ENCODE measurements around the gene NCKAP5. TPM values are rescaled to one million over a fixed set of nuclear protein-coding genes. Genes with fewer than 3 reads are reported as not detected.

Gene NCKAP5
- total RNA-seq, 2 experiments from 2014 or later = not detected

DNA sequence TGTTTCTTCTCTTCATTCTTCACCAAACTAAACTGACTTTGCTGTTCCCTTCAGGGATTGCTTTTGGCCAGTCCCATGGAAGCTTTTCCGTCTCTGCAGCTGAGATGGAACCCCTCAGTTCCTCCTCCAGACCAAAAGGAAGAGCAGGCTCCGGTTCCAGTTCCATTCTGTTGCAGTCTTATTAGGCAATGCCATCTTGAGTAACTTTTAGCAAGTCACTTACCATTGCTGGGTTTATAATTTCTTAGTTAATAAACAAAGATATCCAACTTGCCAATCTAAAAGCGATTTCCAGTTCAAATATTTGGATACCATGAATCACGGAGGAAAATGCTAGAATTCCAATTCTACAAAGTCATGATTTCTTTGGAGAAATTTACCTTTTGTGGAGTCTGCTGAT, 684.0 kb downstream of the NCKAP5 start:
- Mint-ChIP-seq H3K9me3 (peaks cover 3% of the 10 kb centered on the region), H3K4me3 (no peak overlapping the region), H3K4me1 (no peaks in the 10 kb centered on the region), H3K27ac (no peak overlapping the region), H3K36me3 (no peaks in the 10 kb centered on the region), H3K27me3 (no peaks in the 10 kb centered on the region)
- POLR2A ChIA-PET = no interaction called here
- ATAC-seq (ENCODE audit: low read depth) (no peak), DNase-seq (no peak)

- Mint-ChIP-seq H3K9me3 (peaks cover 4% of the 10 kb centered on the region), H3K4me1 (no peaks in the 10 kb centered on the region), H3K27ac (no peak overlapping the region), H3K36me3 (no peaks in the 10 kb centered on the region), H3K4me3 (no peak overlapping the region), H3K27me3 (no peaks in the 10 kb centered on the region)
- POLR2A ChIA-PET = no interaction called here
- DNase-seq (no peak), ATAC-seq (ENCODE audit: low read depth) (no peak)
These were observed 684.8 kb downstream of the NCKAP5 start for GRCh38 chr2:132883430-132883829.

GRCh38 chr2:132881546-132881945, 686.7 kb downstream of the NCKAP5 start:
- ATAC-seq (ENCODE audit: low read depth) (no peak), DNase-seq (no peak)
- Mint-ChIP-seq H3K9me3 (peaks cover 1% of the 10 kb centered on the region), H3K4me1 (no peaks in the 10 kb centered on the region), H3K27me3 (no peaks in the 10 kb centered on the region), H3K27ac (no peak overlapping the region), H3K36me3 (no peaks in the 10 kb centered on the region), H3K4me3 (no peak overlapping the region)
- POLR2A ChIA-PET = no interaction called here

DNA sequence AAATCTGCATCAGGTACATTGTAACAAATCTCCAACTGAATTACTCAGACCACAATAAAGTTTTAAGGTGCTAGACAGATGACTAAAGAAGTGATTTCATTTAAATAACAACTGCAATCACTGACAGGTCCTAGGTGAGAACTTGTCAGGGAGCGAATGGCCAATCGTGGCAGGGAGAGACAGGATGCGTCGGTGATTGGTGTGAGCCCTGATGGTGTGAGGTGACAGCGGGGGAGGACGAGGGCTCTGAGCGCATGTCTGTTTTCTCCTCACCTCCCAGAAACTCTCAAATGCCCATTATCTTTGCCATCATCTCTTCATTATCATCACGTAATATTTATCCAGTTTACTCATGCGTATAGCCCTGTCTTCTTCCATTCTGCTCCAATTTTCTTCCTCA, 690.3 kb downstream of the NCKAP5 start:
- POLR2A ChIA-PET = no interaction called here
- Mint-ChIP-seq H3K27me3 (no peaks in the 10 kb centered on the region), H3K4me3 (no peak overlapping the region), H3K36me3 (no peaks in the 10 kb centered on the region), H3K9me3 (peaks cover 1% of the 10 kb centered on the region), H3K27ac (no peak overlapping the region), H3K4me1 (no peaks in the 10 kb centered on the region)
- DNase-seq (no peak), ATAC-seq (ENCODE audit: low read depth) (no peak)

DNA sequence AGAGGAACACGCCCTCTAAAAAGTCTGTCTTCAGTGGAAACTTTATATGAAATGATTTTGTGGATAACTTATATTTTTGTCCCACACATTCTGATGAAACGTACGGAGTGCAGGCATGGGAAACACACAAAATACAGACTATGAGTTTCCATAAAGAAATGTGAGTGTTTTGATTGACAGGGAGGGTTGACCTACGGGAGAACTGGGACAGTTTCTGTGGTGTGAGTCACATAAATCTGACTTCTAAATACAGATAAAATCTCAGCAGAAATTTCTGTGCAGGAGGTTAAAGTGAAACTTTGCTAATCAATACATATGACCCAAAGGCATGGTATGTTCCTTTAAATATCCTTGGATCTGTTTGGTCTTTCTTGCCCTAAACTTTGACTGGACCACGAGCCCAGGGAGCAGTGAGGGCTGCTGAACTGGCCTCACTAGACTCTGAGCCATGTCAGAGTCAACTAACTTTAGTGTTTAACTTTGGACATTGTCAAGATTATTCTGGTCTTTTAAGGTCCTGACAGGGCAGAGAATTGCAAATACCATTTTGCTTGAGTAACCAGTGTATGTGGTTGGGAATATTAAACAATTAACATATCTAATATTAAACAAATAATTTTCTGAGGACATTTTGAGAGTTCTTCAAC, 691.4 kb downstream of the NCKAP5 start:
- Mint-ChIP-seq H3K4me1 (no peaks in the 10 kb centered on the region), H3K9me3 (peaks cover 1% of the 10 kb centered on the region), H3K27ac (no peak overlapping the region), H3K27me3 (no peaks in the 10 kb centered on the region), H3K36me3 (no peaks in the 10 kb centered on the region), H3K4me3 (no peak overlapping the region)
- ATAC-seq (ENCODE audit: low read depth) (no peak), DNase-seq (no peak)
- POLR2A ChIA-PET = no interaction called here

- Mint-ChIP-seq H3K36me3 (no peaks in the 10 kb centered on the region), H3K4me3 (no peak overlapping the region), H3K4me1 (no peaks in the 10 kb centered on the region), H3K9me3 (peaks cover 1% of the 10 kb centered on the region), H3K27me3 (no peaks in the 10 kb centered on the region), H3K27ac (no peak overlapping the region)
- ATAC-seq (ENCODE audit: low read depth) = no peak
- POLR2A ChIA-PET = no interaction called here
- no peak for DNase-seq
These were observed 693.1 kb downstream of the NCKAP5 start for GRCh38 chr2:132875193-132875592.

DNA sequence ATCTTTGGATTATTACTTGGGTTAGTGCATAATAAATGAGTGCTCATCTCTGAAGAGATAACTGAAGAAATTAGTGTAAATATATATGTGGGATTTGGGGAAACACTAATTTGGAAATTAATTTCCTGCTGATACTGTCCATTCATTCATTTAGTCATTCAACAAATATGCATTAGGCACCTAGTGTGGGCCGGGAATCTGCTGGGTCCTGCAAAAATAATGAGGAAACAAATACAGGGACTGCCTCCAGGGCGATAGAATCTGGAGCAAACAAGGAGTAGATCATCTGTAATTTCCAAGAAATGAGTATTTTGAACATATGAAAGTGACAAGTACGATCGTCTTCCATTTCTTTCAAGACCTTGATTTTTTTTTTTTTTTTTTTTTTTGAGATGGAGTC, 694.5 kb downstream of the NCKAP5 start:
- no peaks in the 10 kb centered on the region for H3K27me3 Mint-ChIP-seq
- DNase-seq (no peak), ATAC-seq (ENCODE audit: low read depth) (no peak)
- no peak overlapping the region for H3K4me3 Mint-ChIP-seq
- no peaks in the 10 kb centered on the region for H3K36me3 Mint-ChIP-seq
- POLR2A ChIA-PET = no interaction called here
- no peaks in the 10 kb centered on the region for H3K4me1 Mint-ChIP-seq
- H3K9me3 Mint-ChIP-seq = peaks cover 1% of the 10 kb centered on the region
- no peak overlapping the region for H3K27ac Mint-ChIP-seq

- Mint-ChIP-seq H3K4me1 (no peaks in the 10 kb centered on the region), H3K36me3 (no peaks in the 10 kb centered on the region), H3K9me3 (no peaks in the 10 kb centered on the region), H3K27ac (no peak overlapping the region), H3K27me3 (no peaks in the 10 kb centered on the region), H3K4me3 (no peak overlapping the region)
- ATAC-seq (ENCODE audit: low read depth) (no peak), DNase-seq (no peak)
- POLR2A ChIA-PET = no interaction called here
These were observed 696.4 kb downstream of the NCKAP5 start for GRCh38 chr2:132871831-132872230.

GRCh38 chr2:132863961-132864360, 704.3 kb downstream of the NCKAP5 start:
- ATAC-seq (ENCODE audit: low read depth) = no peak
- Mint-ChIP-seq H3K27ac (no peak overlapping the region), H3K4me1 (no peaks in the 10 kb centered on the region), H3K4me3 (no peak overlapping the region), H3K9me3 (no peaks in the 10 kb centered on the region), H3K27me3 (no peaks in the 10 kb centered on the region), H3K36me3 (no peaks in the 10 kb centered on the region)
- DNase-seq = no peak
- POLR2A ChIA-PET = no interaction called here

GRCh38 chr2:132860220-132860619, 708.0 kb downstream of the NCKAP5 start:
- no peaks in the 10 kb centered on the region for H3K4me1 Mint-ChIP-seq
- no peaks in the 10 kb centered on the region for H3K27me3 Mint-ChIP-seq
- no peak overlapping the region for H3K27ac Mint-ChIP-seq
- no peak overlapping the region for H3K4me3 Mint-ChIP-seq
- POLR2A ChIA-PET = no interaction called here
- no peaks in the 10 kb centered on the region for H3K36me3 Mint-ChIP-seq
- peaks cover 2% of the 10 kb centered on the region for H3K9me3 Mint-ChIP-seq
- ATAC-seq (ENCODE audit: low read depth) (no peak), DNase-seq (no peak)

DNA sequence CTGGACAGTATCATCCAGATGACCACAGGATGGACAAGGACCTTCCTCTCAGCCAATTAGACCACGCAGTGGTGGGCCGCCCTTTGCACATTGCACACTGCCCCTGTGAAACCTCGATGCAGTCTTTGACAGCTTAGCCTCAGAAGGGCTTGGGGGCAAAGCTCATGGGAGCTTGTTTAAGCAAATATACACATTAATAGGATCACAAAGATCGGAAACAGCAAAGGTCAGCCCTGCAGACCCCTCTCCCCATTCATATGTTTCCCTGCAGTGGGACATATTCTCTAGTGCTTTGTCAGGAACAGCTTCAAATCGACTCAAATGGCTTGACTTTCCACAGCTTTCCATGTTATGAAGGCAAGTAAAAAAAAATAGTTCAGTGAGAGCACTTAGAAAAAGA, 708.7 kb downstream of the NCKAP5 start:
- Mint-ChIP-seq H3K36me3 (no peaks in the 10 kb centered on the region), H3K9me3 (peaks cover 2% of the 10 kb centered on the region), H3K27me3 (no peaks in the 10 kb centered on the region), H3K4me1 (no peaks in the 10 kb centered on the region), H3K4me3 (no peak overlapping the region), H3K27ac (no peak overlapping the region)
- ATAC-seq (ENCODE audit: low read depth) = no peak
- POLR2A ChIA-PET = no interaction called here
- DNase-seq = no peak

DNA sequence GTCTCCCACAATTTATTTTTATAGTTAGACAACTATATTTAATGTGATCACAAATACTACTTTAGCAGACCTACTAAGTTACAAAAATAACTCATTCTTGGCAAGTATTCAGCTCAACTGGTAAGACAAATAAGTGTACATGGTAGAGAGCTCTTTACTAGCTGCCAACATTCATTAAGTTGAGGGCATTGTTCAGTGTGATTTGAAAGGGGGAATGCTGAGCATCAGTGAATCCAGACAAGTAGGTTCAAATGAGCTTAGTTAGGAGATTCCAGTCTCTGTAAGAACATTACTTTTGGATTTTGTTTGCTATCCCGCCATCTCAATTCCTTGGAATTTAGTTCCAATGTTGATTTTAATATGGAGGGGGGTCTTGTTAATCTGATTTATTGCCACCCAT, 710.9 kb downstream of the NCKAP5 start:
- POLR2A ChIA-PET = no interaction called here
- H3K4me1 Mint-ChIP-seq = no peaks in the 10 kb centered on the region
- peaks cover 2% of the 10 kb centered on the region for H3K9me3 Mint-ChIP-seq

GRCh38 chr2:132850688-132851087, 717.6 kb downstream of the NCKAP5 start:
- Mint-ChIP-seq H3K27me3 (no peaks in the 10 kb centered on the region), H3K4me1 (no peaks in the 10 kb centered on the region), H3K27ac (no peak overlapping the region), H3K36me3 (no peaks in the 10 kb centered on the region), H3K4me3 (no peak overlapping the region), H3K9me3 (peaks cover 2% of the 10 kb centered on the region)
- ATAC-seq (ENCODE audit: low read depth) = no peak
- no peak for DNase-seq
- POLR2A ChIA-PET = no interaction called here

More for the DNA sequence above, 710.9 kb downstream of the NCKAP5 start:
- no peak for ATAC-seq (ENCODE audit: low read depth)
- Mint-ChIP-seq H3K4me3 (no peak overlapping the region), H3K36me3 (no peaks in the 10 kb centered on the region), H3K27ac (no peak overlapping the region), H3K27me3 (no peaks in the 10 kb centered on the region)
- no peak for DNase-seq

GRCh38 chr2:132849118-132849517, 719.1 kb downstream of the NCKAP5 start:
- DNase-seq (no peak), ATAC-seq (ENCODE audit: low read depth) (no peak)
- Mint-ChIP-seq H3K36me3 (no peaks in the 10 kb centered on the region), H3K4me1 (no peaks in the 10 kb centered on the region), H3K4me3 (no peak overlapping the region), H3K27me3 (no peaks in the 10 kb centered on the region), H3K27ac (no peak overlapping the region), H3K9me3 (no peaks in the 10 kb centered on the region)
- POLR2A ChIA-PET = no interaction called here

- no peak overlapping the region for H3K27ac Mint-ChIP-seq
- no peaks in the 10 kb centered on the region for H3K9me3 Mint-ChIP-seq
- no peak for ATAC-seq (ENCODE audit: low read depth)
- H3K36me3 Mint-ChIP-seq = no peaks in the 10 kb centered on the region
- no peak overlapping the region for H3K4me3 Mint-ChIP-seq
- no peak for DNase-seq
- no peaks in the 10 kb centered on the region for H3K4me1 Mint-ChIP-seq
- POLR2A ChIA-PET = no interaction called here
- no peaks in the 10 kb centered on the region for H3K27me3 Mint-ChIP-seq
These were observed 722.9 kb downstream of the NCKAP5 start for GRCh38 chr2:132845339-132845738.

Data from activated naive CD8-positive, alpha-beta T cell treated with anti-CD3 and anti-CD28 coated beads, Interleukin-2, amount 10 ng/mL, durations not matched to agents 7 days and 5 days (primary cell).